Osteoblast (primary cell): ENCODE data around the gene DOCK1. TPM values are rescaled to one million over a fixed set of nuclear protein-coding genes. Genes with fewer than 3 reads are reported as not detected.

Source experiments
- DNase-seq: peaks from one replicate; pipeline ENCODE4 v3.0.0; 2011; ENCODE audit warnings: low spot score, mixed read lengths; ENCODE audit not compliant: insufficient read length; ENCODE audit errors: missing footprints
- H2AFZ ChIP-seq: 2 replicates; pipeline ENCODE4 v1.6.0; 2011; ENCODE audit warnings: mild to moderate bottlenecking, low read length
- H3K27ac ChIP-seq: 2 replicates; pipeline ENCODE4 v1.5.1; 2011; ENCODE audit warnings: mild to moderate bottlenecking, low read depth, low read length, moderate library complexity
- H3K27me3 ChIP-seq: 2 replicates; pipeline ENCODE4 v1.6.0; 2012; ENCODE audit warnings: mild to moderate bottlenecking, control low read depth, inconsistent platforms, low read length, moderate library complexity; ENCODE audit not compliant: insufficient read depth
- H3K36me3 ChIP-seq: 2 replicates; pipeline ENCODE4 v1.5.1; 2011; ENCODE audit warnings: mild to moderate bottlenecking, low read length, control low read depth, moderate library complexity; ENCODE audit not compliant: insufficient read depth
- H3K4me1 ChIP-seq: 2 replicates; pipeline ENCODE4 v1.5.1; 2011; ENCODE audit warnings: mild to moderate bottlenecking, low read length, control low read depth, moderate library complexity; ENCODE audit not compliant: insufficient read depth
- H3K4me2 ChIP-seq: 2 replicates; pipeline ENCODE4 v1.6.0; 2011; ENCODE audit warnings: mild to moderate bottlenecking, low read length; ENCODE audit not compliant: insufficient read depth
- H3K4me3 ChIP-seq: fragments of 200-600 bp; sonication (generic); 3 replicates; pipeline ENCODE4 v1.5.1; 2012; ENCODE audit warnings: mild to moderate bottlenecking, low read length, inconsistent platforms; ENCODE audit not compliant: insufficient read depth
- H3K79me2 ChIP-seq: 2 replicates; pipeline ENCODE4 v1.6.0; 2012; ENCODE audit warnings: mild to moderate bottlenecking, low read length, control low read depth, inconsistent platforms; ENCODE audit not compliant: insufficient read depth
- H3K9me3 ChIP-seq: 2 replicates; pipeline ENCODE4 v1.5.1; 2011; ENCODE audit warnings: low read depth, low read length, control low read depth
- H4K20me1 ChIP-seq: 2 replicates; pipeline ENCODE4 v1.6.0; 2012; ENCODE audit warnings: mild to moderate bottlenecking, low read length, control low read depth; ENCODE audit not compliant: insufficient read depth
- CTCF ChIP-seq: IDR thresholded peaks from 2 replicates; pipeline ENCODE4 v1.5.1; 2011; ENCODE audit warnings: mild to moderate bottlenecking, low read depth, low read length, moderate library complexity; ENCODE audit errors: extremely low read depth
- total RNA-seq: library from RNA; depleted of rRNA; stranded (reverse); fragments of >200 nt; gene quantifications from 2 replicates; pipeline ENCODE4 v1.2.3, GENCODE V29; 2012

The DOCK1 gene
- total RNA-seq, 1 donor, result 80.3 TPM

- no peaks in the 10 kb centered on the region for H3K36me3 ChIP-seq
- H3K79me2 ChIP-seq, result no peaks in the 10 kb centered on the region
- no peak overlapping the region for H3K4me3 ChIP-seq
- no peaks in the 10 kb centered on the region for H3K9me3 ChIP-seq
- H3K27ac ChIP-seq, result no peak overlapping the region
- no peaks in the 10 kb centered on the region for H3K27me3 ChIP-seq
- TF ChIP-seq CTCF, result no peak
- no peak for DNase-seq
- H2AFZ ChIP-seq, result no peak overlapping the region
- peaks cover 8% of the 10 kb centered on the region for H3K4me1 ChIP-seq
- peaks cover 48% of the 10 kb centered on the region for H4K20me1 ChIP-seq
- no peak overlapping the region for H3K4me2 ChIP-seq
Observed at GRCh38 chr10:127194599-127194998, 289.4 kb downstream of the DOCK1 start.

DNA sequence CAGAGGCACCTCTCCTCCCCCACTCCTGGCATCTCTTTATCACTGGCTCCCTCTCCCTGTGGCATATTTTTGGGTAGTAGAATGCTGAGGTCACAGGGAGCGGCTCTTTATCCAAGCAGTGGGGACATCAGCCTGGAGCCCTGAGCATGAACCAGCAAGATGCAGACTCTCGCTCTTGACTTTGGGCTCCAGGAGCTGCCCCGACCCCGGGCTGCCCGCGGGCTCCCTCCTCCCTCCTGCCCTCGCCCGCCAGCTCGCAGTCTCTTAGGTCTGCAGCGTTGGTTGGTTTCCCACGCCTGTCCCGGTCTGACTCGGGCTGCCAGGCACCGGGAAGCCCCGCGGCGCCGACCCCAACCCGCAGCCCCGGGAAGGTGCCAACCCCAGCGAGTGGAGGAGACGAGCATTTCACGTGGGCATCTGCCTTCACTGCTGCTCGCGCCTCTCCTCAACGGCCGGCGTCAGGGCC, 289.8 kb downstream of the DOCK1 start:
- no peaks in the 10 kb centered on the region for H3K79me2 ChIP-seq
- DNase-seq, result peak; percentile 92
- H3K36me3 ChIP-seq, result no peaks in the 10 kb centered on the region
- peaks cover 48% of the 10 kb centered on the region for H4K20me1 ChIP-seq
- H3K4me3 ChIP-seq, result peak overlapping the region; percentile 65
- no peak overlapping the region for H2AFZ ChIP-seq
- H3K27ac ChIP-seq, result no peak overlapping the region
- H3K4me1 ChIP-seq, result peaks cover 8% of the 10 kb centered on the region
- H3K4me2 ChIP-seq, result peak overlapping the region; percentile 81
- no peaks in the 10 kb centered on the region for H3K27me3 ChIP-seq
- no peak for TF ChIP-seq CTCF
- no peaks in the 10 kb centered on the region for H3K9me3 ChIP-seq

DNA sequence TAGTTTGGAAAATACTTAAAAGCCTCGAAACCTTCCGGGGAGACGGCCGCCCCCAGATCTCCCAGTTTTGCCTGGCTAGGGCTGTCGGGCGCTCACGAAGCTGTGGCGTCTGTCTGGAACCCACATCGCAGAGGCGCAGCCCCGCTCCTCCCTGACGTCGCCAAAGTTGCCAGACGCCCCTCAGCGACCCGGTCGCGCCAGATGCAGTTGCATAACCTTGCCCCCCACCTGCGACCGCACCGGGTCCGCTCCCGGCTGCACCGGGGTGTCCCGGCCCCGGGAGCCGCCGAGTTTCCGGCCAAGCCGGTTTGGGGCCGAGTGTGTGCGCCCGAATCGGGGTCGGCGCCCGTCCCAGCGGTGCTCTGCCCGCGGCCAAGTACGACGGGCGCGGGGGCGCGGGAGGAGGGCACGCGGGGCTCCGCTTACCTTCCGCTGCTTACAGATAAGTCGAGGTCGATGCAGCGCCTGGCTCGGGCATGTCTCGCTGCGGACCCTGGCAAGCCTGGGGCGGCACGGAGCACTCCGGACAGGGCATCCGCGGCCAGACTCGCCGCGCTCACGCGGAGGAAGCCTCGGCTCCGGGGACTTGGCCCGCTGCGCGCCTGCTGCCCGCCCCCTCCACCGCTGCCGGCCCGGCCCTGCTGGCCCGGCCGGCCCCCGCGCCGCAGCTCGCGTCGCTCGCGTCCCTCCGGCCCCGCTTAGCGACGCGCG, 290.5 kb downstream of the DOCK1 start:
- Histone ChIP-seq H3K27ac (no peak overlapping the region), H2AFZ (no peak overlapping the region), H3K27me3 (no peaks in the 10 kb centered on the region), H3K4me1 (peaks cover 8% of the 10 kb centered on the region), H4K20me1 (peaks cover 48% of the 10 kb centered on the region), H3K4me3 (peak overlapping the region; percentile 65), H3K4me2 (peak overlapping the region; percentile 81), H3K79me2 (no peaks in the 10 kb centered on the region), H3K36me3 (no peaks in the 10 kb centered on the region), H3K9me3 (no peaks in the 10 kb centered on the region)
- no peak for TF ChIP-seq CTCF
- DNase-seq, result peak; percentile 93

DNA sequence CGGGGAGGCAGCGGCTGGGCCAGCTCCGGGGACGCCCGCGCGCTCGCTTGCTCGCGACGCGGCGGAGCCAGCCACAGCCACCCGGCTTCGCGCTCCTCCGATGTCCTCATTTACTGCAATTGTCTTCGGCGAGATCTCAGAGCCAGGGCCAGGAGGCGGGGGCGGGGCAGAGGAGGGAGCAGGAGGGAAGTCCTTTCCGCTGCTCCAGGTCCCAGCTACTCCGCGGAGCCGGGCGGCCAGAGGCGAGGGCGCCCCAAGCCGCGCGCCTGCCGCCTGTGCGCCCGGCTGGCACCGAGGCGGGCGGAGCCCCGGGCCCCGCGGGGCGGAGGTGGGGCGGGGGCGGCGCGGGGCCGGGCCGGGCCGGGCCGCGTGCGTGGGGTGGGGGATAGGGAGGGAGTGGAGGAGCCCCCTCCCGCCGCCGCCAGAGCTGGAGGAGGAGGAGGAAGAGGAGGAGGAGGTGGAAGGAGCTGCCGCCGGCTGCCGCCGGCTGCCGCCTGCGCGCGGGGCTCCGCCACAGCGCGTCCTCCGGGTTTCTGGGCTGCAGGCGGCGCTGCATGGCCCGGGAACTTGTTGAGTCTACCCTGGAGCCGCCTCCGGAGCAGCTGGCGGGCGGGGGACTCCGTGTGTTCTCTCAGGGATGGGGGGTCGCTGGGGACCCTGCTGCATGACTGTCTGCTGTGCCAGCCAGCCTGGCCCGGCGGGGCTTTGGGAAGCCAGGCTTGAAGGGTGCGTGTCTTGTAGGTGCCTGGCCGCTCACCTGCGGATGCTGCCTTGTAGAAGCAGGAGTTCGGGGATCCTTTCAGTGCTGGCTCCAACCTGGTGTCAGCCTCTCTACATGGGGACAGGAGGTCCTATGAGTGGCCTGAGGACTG, 291.3 kb downstream of the DOCK1 start, which contains the start of gene INSYN2A:
Gene INSYN2A (minus strand): TSS at position 310 of the 872 bp plus-strand sequence. CDS start 20,196 bp downstream, outside the sequence.
- no peaks in the 10 kb centered on the region for H3K79me2 ChIP-seq
- no peak within 1 kb of the TSS for H2AFZ ChIP-seq
- peak within 1 kb of the TSS; percentile 81 for H3K4me2 ChIP-seq
- TF ChIP-seq CTCF, result peak; percentile 17
- H3K27ac ChIP-seq, result no peak within 1 kb of the TSS
- H3K27me3 ChIP-seq, result no peaks in the 10 kb centered on the region
- peak; percentile 97 for DNase-seq
- H4K20me1 ChIP-seq, result peaks cover 42% of the 10 kb centered on the region
- H3K4me1 ChIP-seq, result peaks cover 8% of the 10 kb centered on the region
- no peaks in the 10 kb centered on the region for H3K9me3 ChIP-seq
- peak within 1 kb of the TSS; percentile 65 for H3K4me3 ChIP-seq
- no peaks in the 10 kb centered on the region for H3K36me3 ChIP-seq
